HCT116 (cell line): ENCODE results near the gene GABRB3. TPM values are rescaled to one million over a fixed set of nuclear protein-coding genes. Genes with fewer than 3 reads are reported as not detected.

Source experiments
- ATAC-seq: fragments of 200-7000 bp; cut with Tn5 transposase; 2 replicates; pipeline ENCODE4 v1.9.1; 2020; ENCODE audit warnings: mild to moderate bottlenecking, moderate library complexity
- BruUV-seq: library from RNA; stranded (reverse); fragments of 400-500 nt; replicated peaks from 2 replicates; lab custom pipeline; 2021; lab: Mats Ljungman, UMichigan
- CTCF ChIA-PET: fragments of 300-600 bp; sonication (Branson Sonifier 250); formaldehyde crosslinking; loops from one replicate; lab custom pipeline; 2021; ENCODE audit warnings: antibody characterized with exemption; lab: Charles Lee
- POLR2A ChIA-PET: fragments of 300-600, 350-600 bp; sonication (Branson Sonifier 250); formaldehyde crosslinking; loops from one replicate; lab custom pipeline; 2021; ENCODE audit warnings: antibody characterized with exemption; lab: Charles Lee
- RAD21 ChIA-PET, 2 experiments: fragments of 300-600 bp; sonication (Branson Sonifier 250); formaldehyde crosslinking; loops; one replicate each; lab custom pipeline; 2023; ENCODE audit warnings: low total read pairs in 2 of 2; ENCODE audit not compliant: uncharacterized antibody in 2 of 2, unreplicated experiment in 2 of 2, low non-redundant PET in 1 of 2; lab: Charles Lee
- DNase-seq: peaks from one replicate; pipeline ENCODE4 v3.0.0-alpha.2; 2010; ENCODE audit warnings: low read depth, low spot score
- H2AFZ ChIP-seq: fragments of 200-600 bp; shearing (Covaris generic), sonication (generic); 2 replicates; pipeline ENCODE4 v1.6.1; 2017; ENCODE audit warnings: low read depth, mixed run types, mixed read lengths, antibody characterized with exemption, low read length; ENCODE audit not compliant: poor library complexity, severe bottlenecking
- H3K27ac ChIP-seq: 2 replicates; pipeline ENCODE4 v1.5.1; 2012; ENCODE audit warnings: low read depth, low read length
- H3K27me3 ChIP-seq: fragments of 200-600 bp; sonication (generic); 2 replicates; pipeline ENCODE4 v1.6.1; 2016; ENCODE audit warnings: mixed run types, low read length, mixed read lengths; ENCODE audit not compliant: insufficient read depth
- H3K36me3 ChIP-seq, 2 experiments: fragments of 200-500 bp in 1 of 2; fragments of 200-600 bp in 1 of 2; sonication (Bioruptor generic) in 1 of 2; sonication (generic) in 1 of 2; 2 replicates each; pipeline versions ENCODE4 v1.5.1 to v1.6.1; 2014 to 2016; ENCODE audit warnings: low read length in 2 of 2, inconsistent platforms in 1 of 2, mixed read lengths in 1 of 2, mixed run types in 1 of 2; ENCODE audit not compliant: insufficient read depth in 2 of 2, control insufficient read depth in 1 of 2
- H3K4me1 ChIP-seq, 2 experiments: fragments of 200-600 bp in 1 of 2; sonication (generic) in 1 of 2; 2 replicates each; pipeline versions ENCODE4 v1.5.1 to v1.6.1; 2012 to 2017; ENCODE audit warnings: low read length in 2 of 2, inconsistent platforms in 1 of 2, mild to moderate bottlenecking in 1 of 2, mixed read lengths in 1 of 2, mixed run types in 1 of 2, moderate library complexity in 1 of 2; ENCODE audit not compliant: insufficient read depth in 2 of 2, control insufficient read depth in 1 of 2
- H3K4me2 ChIP-seq: fragments of 200-600 bp; sonication (generic); 2 replicates; pipeline ENCODE4 v1.6.1; 2017; ENCODE audit warnings: mixed run types, low read length, mixed read lengths
- H3K4me3 ChIP-seq, 2 experiments: fragments of 200-600 bp in 1 of 2; sonication (generic) in 1 of 2; replicated peaks in 1 of 2; 2 replicates each; pipeline ENCODE4 v1.5.1; 2011 to 2016; ENCODE audit warnings: low read length in 2 of 2, control low read depth in 1 of 2, low read depth in 1 of 2, mild to moderate bottlenecking in 1 of 2, mixed read lengths in 1 of 2, mixed run types in 1 of 2
- H3K79me2 ChIP-seq: fragments of 200-600 bp; sonication (generic); 2 replicates; pipeline ENCODE4 v1.6.1; 2017; ENCODE audit warnings: mild to moderate bottlenecking, mixed run types, low read length, moderate library complexity, mixed read lengths; ENCODE audit not compliant: insufficient read depth
- H3K9ac ChIP-seq: fragments of 200-600 bp; sonication (generic); 2 replicates; pipeline ENCODE4 v1.6.1; 2016; ENCODE audit warnings: low read length, mixed read lengths
- H3K9me2 ChIP-seq: fragments of 200-600 bp; sonication (generic), shearing (Covaris generic); 2 replicates; pipeline ENCODE4 v1.6.1; 2017; ENCODE audit warnings: mixed run types, mild to moderate bottlenecking, moderate library complexity; ENCODE audit not compliant: insufficient read depth
- H3K9me3 ChIP-seq, 2 experiments: fragments of 200-500 bp in 1 of 2; fragments of 200-600 bp in 1 of 2; sonication (Bioruptor generic) in 1 of 2; sonication (generic) in 1 of 2; 2 replicates each; pipeline ENCODE4 v1.6.1; 2014 to 2017; ENCODE audit warnings: low read length in 2 of 2, mixed read lengths in 2 of 2, inconsistent platforms in 1 of 2, low read depth in 1 of 2, mild to moderate bottlenecking in 1 of 2, mixed run types in 1 of 2, moderate library complexity in 1 of 2; ENCODE audit not compliant: control insufficient read depth in 1 of 2, insufficient read depth in 1 of 2
- H4K20me1 ChIP-seq: fragments of 200-600 bp; sonication (generic), shearing (Covaris generic); 2 replicates; pipeline ENCODE4 v1.6.1; 2017; ENCODE audit warnings: mixed run types, mild to moderate bottlenecking, moderate library complexity; ENCODE audit not compliant: insufficient read depth
- CBX3 ChIP-seq: IDR thresholded peaks from 2 replicates; pipeline ENCODE4 v1.6.1; 2012; ENCODE audit warnings: low read depth
- EGR1 ChIP-seq: IDR thresholded peaks from 2 replicates; pipeline ENCODE4 v1.6.1; 2012; ENCODE audit warnings: low read depth
- FOSL1 ChIP-seq: IDR thresholded peaks from 2 replicates; pipeline ENCODE4 v1.6.1; 2012; ENCODE audit warnings: low read depth
- JUND ChIP-seq: IDR thresholded peaks from 2 replicates; pipeline ENCODE4 v1.6.1; 2012
- REST ChIP-seq: IDR thresholded peaks from 2 replicates; pipeline ENCODE4 v1.6.1; 2012; ENCODE audit warnings: low read depth
- SIN3A ChIP-seq: IDR thresholded peaks from 2 replicates; pipeline ENCODE4 v1.6.1; 2012; ENCODE audit warnings: low read depth
- SP1 ChIP-seq: IDR thresholded peaks from 2 replicates; pipeline ENCODE4 v1.6.1; 2012; ENCODE audit warnings: low read depth
- ZBTB33 ChIP-seq: IDR thresholded peaks from 2 replicates; pipeline ENCODE4 v1.6.1; 2011; ENCODE audit warnings: mild to moderate bottlenecking, low read length, moderate library complexity; ENCODE audit not compliant: insufficient replicate concordance; ENCODE audit errors: extremely low read depth
- intact Hi-C: fragments of 100-400 bp; cut with micrococcal nuclease; formaldehyde crosslinking; loops from 2 replicates; pipeline ENCODE4 v1.10.0; 2022
- total RNA-seq: library from RNA; stranded (reverse); gene quantifications from one replicate; pipeline ENCODE4 v1.2.1, GENCODE V29; 2021; ENCODE audit not compliant: unreplicated experiment
- TF ChIP-seq, protein P1 (sequence below): IDR thresholded peaks from 2 replicates; pipeline ENCODE4 v1.6.1; 2012

The GABRB3 gene
- total RNA-seq, 1 experiment from 2014 or later: 0.52 TPM

DNA sequence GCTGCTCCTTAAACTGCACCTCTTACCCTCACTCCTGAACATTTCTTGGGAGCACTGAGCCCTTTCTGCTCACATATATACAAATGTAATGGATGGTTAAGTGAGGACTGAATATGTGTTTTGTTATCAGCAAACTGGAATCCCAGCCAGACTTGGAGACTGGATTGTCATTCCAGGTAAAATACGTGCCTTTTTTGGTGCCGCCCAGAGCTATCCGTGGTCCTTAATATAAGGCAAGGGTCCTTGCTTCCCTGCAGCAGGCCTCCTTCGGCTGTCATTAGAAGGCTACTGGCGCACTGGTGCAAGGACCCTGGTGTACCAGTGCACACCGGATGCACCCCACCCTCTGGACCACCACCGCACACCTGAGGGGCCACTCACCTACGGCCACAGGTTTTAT lies 1.1 kb upstream of the GABRB3 start:
- no peaks in the 10 kb centered on the region for H3K79me2 ChIP-seq
- no peaks in the 10 kb centered on the region for H3K36me3 ChIP-seq
- intact Hi-C loops: no loop called here
- ATAC-seq (no peak), DNase-seq (no peak)
- no peaks in the 10 kb centered on the region for H3K27me3 ChIP-seq
- H3K4me3 ChIP-seq: no peak overlapping the region
- H3K27ac ChIP-seq: no peak overlapping the region
- POLR2A ChIA-PET: no interaction called here
- no peak overlapping the region for H2AFZ ChIP-seq
- no TSS peak for BruUV-seq
- H3K9me2 ChIP-seq: no peaks in the 10 kb centered on the region
- no peak overlapping the region for H3K4me2 ChIP-seq
- TF ChIP-seq FOSL1: no peak
- no peak for TF ChIP-seq CBX3
- no peak for TF ChIP-seq SIN3A
- TF ChIP-seq, protein P1, sequence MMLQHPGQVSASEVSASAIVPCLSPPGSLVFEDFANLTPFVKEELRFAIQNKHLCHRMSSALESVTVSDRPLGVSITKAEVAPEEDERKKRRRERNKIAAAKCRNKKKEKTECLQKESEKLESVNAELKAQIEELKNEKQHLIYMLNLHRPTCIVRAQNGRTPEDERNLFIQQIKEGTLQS: no peak
- TF ChIP-seq REST: no peak
- no peak for TF ChIP-seq ZBTB33
- TF ChIP-seq EGR1: no peak
- no peak for TF ChIP-seq JUND
- TF ChIP-seq SP1: no peak
- TF ChIP-seq, all 23 proteins: peak for 0
- Histone ChIP-seq H3K4me1 (no peaks in the 10 kb centered on the region), H3K9ac (no peak overlapping the region), H4K20me1 (no peaks in the 10 kb centered on the region), H3K9me3 (peaks cover 7 to 24% of the 10 kb centered on the region in 2 experiments; a peak in 2 of 4 replicates)
- ChIA-PET RAD21 (no interaction called here), CTCF (no interaction called here)
